A673 (cell line): ENCODE measurements around the gene NUFIP1.

ENCODE experiments used
- EZH2 ChIP-seq: fragments of 200-600 bp; sonication (generic); IDR thresholded peaks from 2 replicates; pipeline ENCODE4 v1.6.1; 2017; ENCODE audit warnings: borderline replicate concordance, low read depth, mild to moderate bottlenecking, mixed read lengths, antibody characterized with exemption, low read length; ENCODE audit not compliant: poor library complexity, severe bottlenecking
- TF ChIP-seq, protein P1 (sequence below): fragments of 300-800, 200-600 bp; sonication (generic); conservative IDR thresholded peaks from 2 replicates; pipeline ENCODE4 v1.5.1; 2017; ENCODE audit warnings: low read depth, mild to moderate bottlenecking, antibody characterized with exemption, low read length, moderate library complexity, mixed read lengths

DNA sequence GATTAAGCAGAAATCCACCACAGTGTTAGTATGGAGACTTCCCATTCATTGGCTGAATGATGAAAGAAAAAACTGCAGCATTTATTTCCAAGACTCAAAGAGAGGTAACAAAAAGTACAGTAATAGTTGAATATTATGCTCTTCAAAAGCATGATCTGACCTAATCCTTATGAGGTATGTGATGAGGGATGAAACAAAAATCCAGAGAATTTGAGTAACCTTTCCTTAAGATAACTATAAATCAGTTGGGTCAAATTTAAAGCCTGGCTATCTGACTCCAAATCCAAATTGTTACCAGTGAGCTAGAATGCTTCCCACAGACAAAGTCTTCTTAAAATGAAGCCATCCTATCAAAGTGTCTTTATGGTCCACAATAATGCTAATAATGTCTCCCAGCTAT, 38.1 kb downstream of the NUFIP1 start:
- TF ChIP-seq, protein P1, sequence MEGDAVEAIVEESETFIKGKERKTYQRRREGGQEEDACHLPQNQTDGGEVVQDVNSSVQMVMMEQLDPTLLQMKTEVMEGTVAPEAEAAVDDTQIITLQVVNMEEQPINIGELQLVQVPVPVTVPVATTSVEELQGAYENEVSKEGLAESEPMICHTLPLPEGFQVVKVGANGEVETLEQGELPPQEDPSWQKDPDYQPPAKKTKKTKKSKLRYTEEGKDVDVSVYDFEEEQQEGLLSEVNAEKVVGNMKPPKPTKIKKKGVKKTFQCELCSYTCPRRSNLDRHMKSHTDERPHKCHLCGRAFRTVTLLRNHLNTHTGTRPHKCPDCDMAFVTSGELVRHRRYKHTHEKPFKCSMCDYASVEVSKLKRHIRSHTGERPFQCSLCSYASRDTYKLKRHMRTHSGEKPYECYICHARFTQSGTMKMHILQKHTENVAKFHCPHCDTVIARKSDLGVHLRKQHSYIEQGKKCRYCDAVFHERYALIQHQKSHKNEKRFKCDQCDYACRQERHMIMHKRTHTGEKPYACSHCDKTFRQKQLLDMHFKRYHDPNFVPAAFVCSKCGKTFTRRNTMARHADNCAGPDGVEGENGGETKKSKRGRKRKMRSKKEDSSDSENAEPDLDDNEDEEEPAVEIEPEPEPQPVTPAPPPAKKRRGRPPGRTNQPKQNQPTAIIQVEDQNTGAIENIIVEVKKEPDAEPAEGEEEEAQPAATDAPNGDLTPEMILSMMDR: no peak
- TF ChIP-seq EZH2: no peak
